Measurements from ENCODE around the gene PIK3CD.

GRCh38 chr1:9700340-9700739, 48.8 kb downstream of the PIK3CD start:
- TF ChIP-seq CTCF (IDR thresholded peaks at IDR 0.05), result no peak
- TF ChIP-seq POLR2A (IDR thresholded peaks at IDR 0.05), result no peak
